PFSK-1 (cell line): ENCODE measurements around the gene SPRED1.

Experiments used
- FOXP2 ChIP-seq: optimal IDR thresholded peaks from 2 replicates; pipeline ENCODE3; 2011; ENCODE audit warnings: borderline replicate concordance, control low read depth, inconsistent platforms; ENCODE audit not compliant: insufficient read depth; ENCODE audit errors: extremely low read length, extremely low read depth
- POLR2AphosphoS5 ChIP-seq: IDR thresholded peaks from 2 replicates; pipeline ENCODE4 v1.6.1; 2012; ENCODE audit warnings: low read depth, mild to moderate bottlenecking, control low read depth, low read length, moderate library complexity
- REST ChIP-seq, 2 experiments: IDR thresholded peaks; 2 replicates each; pipeline versions ENCODE4 v1.6.1 to v1.8.0; 2011 to 2012; ENCODE audit warnings: low read depth in 2 of 2, low read length in 2 of 2, control low read depth in 1 of 2, inconsistent platforms in 1 of 2, mild to moderate bottlenecking in 1 of 2, moderate library complexity in 1 of 2; ENCODE audit not compliant: insufficient read depth in 1 of 2
- SIN3A ChIP-seq: IDR thresholded peaks from 2 replicates; pipeline ENCODE4 v1.6.1; 2012; ENCODE audit warnings: mild to moderate bottlenecking, low read length, moderate library complexity, borderline replicate concordance; ENCODE audit not compliant: insufficient read depth
- TAF1 ChIP-seq: IDR thresholded peaks from 2 replicates; pipeline ENCODE4 v1.6.1; 2012; ENCODE audit warnings: low read length, control low read depth, borderline replicate concordance; ENCODE audit not compliant: insufficient read depth

The SPRED1 gene

GRCh38 chr15:38263996-38264395, 11.4 kb downstream of the SPRED1 start:
- TF ChIP-seq REST (IDR thresholded peaks at IDR 0.05; ENCODE audit: insufficient read depth in 1 of 2, low read depth in 2 of 2, low read length in 2 of 2) (no peak), TAF1 (no peak), FOXP2 (no peak), POLR2AphosphoS5 (no peak), SIN3A (no peak)

GRCh38 chr15:38266247-38266986, 13.8 kb downstream of the SPRED1 start:
- no peak for TF ChIP-seq POLR2AphosphoS5
- TF ChIP-seq REST (IDR thresholded peaks at IDR 0.05; ENCODE audit: insufficient read depth in 1 of 2, low read depth in 2 of 2, low read length in 2 of 2): no peak
- TF ChIP-seq TAF1: no peak
- TF ChIP-seq SIN3A: no peak
- no peak for TF ChIP-seq FOXP2

- TF ChIP-seq POLR2AphosphoS5 (no peak), SIN3A (no peak), REST (IDR thresholded peaks at IDR 0.05; ENCODE audit: insufficient read depth in 1 of 2, low read depth in 2 of 2, low read length in 2 of 2) (no peak), TAF1 (no peak)
These were observed 14.9 kb downstream of the SPRED1 start for GRCh38 chr15:38267421-38268022.

GRCh38 chr15:38271144-38271543, 18.5 kb downstream of the SPRED1 start:
- TF ChIP-seq SIN3A (no peak), POLR2AphosphoS5 (no peak), TAF1 (no peak), REST (IDR thresholded peaks at IDR 0.05; ENCODE audit: insufficient read depth in 1 of 2, low read depth in 2 of 2, low read length in 2 of 2) (no peak), FOXP2 (no peak)
